B cell (primary cell): ENCODE measurements around the gene NBAS.

ENCODE experiments used
- EZH2 ChIP-seq: IDR thresholded peaks from 2 replicates; pipeline ENCODE4 v1.6.1; 2012; ENCODE audit warnings: borderline replicate concordance, low read depth, mild to moderate bottlenecking, moderate library complexity, low read length; ENCODE audit not compliant: insufficient read depth, poor library complexity, severe bottlenecking
- TF ChIP-seq, protein P1 (sequence below): fragments of 200-600 bp; IDR thresholded peaks from one replicate; pipeline ENCODE4 v1.8.0; 2022; ENCODE audit warnings: antibody characterized with exemption, mild to moderate bottlenecking

DNA sequence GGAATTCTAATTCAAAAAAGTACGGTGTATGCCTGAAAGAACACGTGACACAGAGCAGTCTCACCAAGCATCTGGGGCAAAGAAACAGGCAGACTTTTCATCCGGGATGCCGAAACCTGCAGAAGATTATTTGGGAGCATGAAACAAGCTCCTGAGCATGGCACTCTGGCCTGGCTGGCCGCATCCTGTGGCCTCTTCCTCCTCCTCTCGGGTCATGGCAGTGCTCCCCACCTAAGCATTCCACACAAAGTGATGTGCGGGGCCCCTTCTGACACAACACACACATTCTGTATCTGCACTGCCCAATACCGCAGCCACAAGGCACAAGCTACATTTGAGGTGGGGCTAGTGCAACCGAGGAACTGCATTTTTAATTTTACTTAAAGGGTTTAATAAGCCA is 380.8 kb downstream of the NBAS start:
- TF ChIP-seq, protein P1, sequence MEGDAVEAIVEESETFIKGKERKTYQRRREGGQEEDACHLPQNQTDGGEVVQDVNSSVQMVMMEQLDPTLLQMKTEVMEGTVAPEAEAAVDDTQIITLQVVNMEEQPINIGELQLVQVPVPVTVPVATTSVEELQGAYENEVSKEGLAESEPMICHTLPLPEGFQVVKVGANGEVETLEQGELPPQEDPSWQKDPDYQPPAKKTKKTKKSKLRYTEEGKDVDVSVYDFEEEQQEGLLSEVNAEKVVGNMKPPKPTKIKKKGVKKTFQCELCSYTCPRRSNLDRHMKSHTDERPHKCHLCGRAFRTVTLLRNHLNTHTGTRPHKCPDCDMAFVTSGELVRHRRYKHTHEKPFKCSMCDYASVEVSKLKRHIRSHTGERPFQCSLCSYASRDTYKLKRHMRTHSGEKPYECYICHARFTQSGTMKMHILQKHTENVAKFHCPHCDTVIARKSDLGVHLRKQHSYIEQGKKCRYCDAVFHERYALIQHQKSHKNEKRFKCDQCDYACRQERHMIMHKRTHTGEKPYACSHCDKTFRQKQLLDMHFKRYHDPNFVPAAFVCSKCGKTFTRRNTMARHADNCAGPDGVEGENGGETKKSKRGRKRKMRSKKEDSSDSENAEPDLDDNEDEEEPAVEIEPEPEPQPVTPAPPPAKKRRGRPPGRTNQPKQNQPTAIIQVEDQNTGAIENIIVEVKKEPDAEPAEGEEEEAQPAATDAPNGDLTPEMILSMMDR, result no peak
- no peak for TF ChIP-seq EZH2
